LNCAP (cell line): ENCODE measurements around the gene APOC1.

ENCODE experiments used
- CTCF ChIP-seq: fragments of 450-650 bp; IDR thresholded peaks from 2 replicates; pipeline ENCODE4 v1.5.1; 2017; ENCODE audit warnings: mild to moderate bottlenecking

Gene APOC1

GRCh38 chr19:44943801-44944249, 29.4 kb downstream of the APOC1 start:
- TF ChIP-seq CTCF: no peak

DNA sequence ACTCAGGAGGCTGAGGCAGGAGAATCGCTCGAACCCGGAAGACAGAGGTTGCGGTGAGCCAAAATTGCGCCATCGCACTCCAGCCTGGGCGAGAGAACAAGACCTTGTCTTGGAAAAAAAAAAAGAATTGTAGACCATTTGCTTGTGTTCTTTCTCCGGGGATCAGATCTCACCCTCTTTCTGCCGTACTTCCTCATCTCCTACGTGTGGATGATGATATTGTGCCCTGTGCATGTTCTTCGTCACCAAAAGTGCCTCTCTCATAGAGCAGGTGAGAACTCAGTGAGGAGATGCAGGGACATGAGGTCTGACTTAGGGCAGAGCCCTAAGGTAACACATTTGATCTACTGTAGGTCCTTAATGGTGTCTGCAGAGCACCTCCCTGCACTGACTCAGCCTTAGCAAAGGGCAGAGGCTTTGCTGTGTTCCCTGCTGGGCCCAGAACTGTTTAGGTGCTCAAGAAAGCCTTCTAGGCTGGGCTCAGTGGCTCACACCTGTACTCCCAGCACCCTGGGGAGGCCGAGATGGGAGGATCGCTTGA, 32.7 kb downstream of the APOC1 start:
- TF ChIP-seq CTCF: no peak

DNA sequence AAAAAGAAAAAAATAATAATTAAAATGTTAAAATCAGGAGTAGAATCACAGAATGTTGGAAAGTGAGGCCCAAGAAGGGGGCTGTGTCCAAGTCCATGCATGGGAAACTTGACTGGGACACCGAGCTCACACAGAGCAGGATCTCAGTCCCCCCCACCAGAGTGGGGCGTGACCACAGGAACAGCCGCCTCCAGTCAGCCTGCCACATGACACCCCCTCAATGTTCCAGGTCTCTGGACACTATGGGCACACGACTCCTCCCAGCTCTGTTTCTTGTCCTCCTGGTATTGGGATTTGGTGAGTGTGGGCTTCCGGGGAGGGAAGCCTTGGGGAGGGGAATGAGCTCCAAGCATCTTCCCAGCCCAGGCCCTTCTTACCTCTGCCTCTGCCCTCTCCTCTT, 33.8 kb downstream of the APOC1 start:
- no peak for TF ChIP-seq CTCF

GRCh38 chr19:44948763-44949374, 34.5 kb downstream of the APOC1 start:
- TF ChIP-seq CTCF: no peak

DNA sequence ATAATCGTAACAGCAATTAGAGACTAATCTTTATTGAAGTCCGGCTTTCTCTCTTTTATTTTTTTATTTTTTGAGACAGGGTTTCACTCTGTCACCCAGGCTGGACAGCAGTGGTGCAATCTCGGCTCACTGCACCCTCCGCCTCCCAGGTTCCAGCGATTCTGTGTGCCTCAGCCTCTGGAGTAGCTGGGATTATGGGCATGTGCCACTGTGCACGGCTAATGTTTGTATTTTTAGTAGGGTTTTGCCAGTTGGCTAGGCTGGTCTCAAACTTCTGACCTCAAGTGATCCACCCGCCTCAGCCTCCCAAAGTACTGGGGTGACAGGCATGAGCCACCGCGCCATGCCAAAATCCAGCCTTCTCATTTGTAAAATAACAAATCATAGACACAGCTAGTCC, 35.1 kb downstream of the APOC1 start:
- TF ChIP-seq CTCF: no peak

- TF ChIP-seq CTCF: peak; percentile 69
Measured at GRCh38 chr19:44951179-44952159, 37.1 kb downstream of the APOC1 start.

DNA sequence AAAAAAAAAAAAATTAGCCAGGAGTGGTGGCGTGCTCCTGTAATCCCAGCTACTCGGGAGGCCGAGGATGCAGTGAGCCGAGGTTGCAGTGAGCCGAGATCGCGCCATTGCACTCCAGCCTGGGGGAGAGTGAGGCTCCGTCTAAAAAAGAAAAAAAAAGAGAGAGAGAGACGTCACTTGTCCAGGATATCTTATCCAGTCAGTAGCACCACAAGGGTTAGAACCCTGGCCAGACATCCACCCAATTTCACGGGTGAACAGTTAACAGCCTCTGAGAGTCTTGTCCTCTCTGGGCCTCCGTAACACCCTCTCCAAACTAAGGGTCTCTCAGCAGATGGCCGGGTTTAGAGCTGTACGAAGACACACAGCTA, 39.9 kb downstream of the APOC1 start:
- no peak for TF ChIP-seq CTCF
